Measurements from ENCODE around the gene STK11. TPM values are rescaled to one million over a fixed set of nuclear protein-coding genes. Genes with fewer than 3 reads are reported as not detected.

Gene STK11
- total and polyA plus RNA-seq, 2 experiments from 2014 or later, result 19.4 to 96.5 TPM

GRCh38 chr19:1238369-1239303 lies 33.1 kb downstream of the STK11 start:
- peaks cover 17% of the 10 kb centered on the region for H3K4me1 Mint-ChIP-seq
- peaks cover 8% of the 10 kb centered on the region for H3K27me3 Mint-ChIP-seq (ENCODE audit: insufficient read depth, low read depth, poor library complexity)
- H3K79me2 ChIP-seq (replicated peaks; ENCODE audit: insufficient read depth), result peaks cover 7% of the 10 kb centered on the region
- TF ChIP-seq NANOG (IDR thresholded peaks at IDR 0.05; ENCODE audit: borderline replicate concordance) (no peak), JUNB (IDR thresholded peaks at IDR 0.05; ENCODE audit: unreplicated experiment) (no peak), POLR2AphosphoS5 (IDR thresholded peaks at IDR 0.05; ENCODE audit: low read depth) (no peak), CREB1 (CRISPR knock-in tag; IDR thresholded peaks at IDR 0.05; ENCODE audit: low read depth) (no peak), CTCF (conservative IDR thresholded peaks at IDR 0.05; ENCODE audit: low read depth in 2 of 2) (no peak), REST (IDR thresholded peaks at IDR 0.05; ENCODE audit: unreplicated experiment) (no peak), ETS1 (IDR thresholded peaks at IDR 0.05) (no peak), EZH2phosphoT487 (IDR thresholded peaks at IDR 0.05; ENCODE audit: unreplicated experiment) (no peak), ZNF114 (CRISPR knock-in tag; IDR thresholded peaks at IDR 0.05) (no peak), ZNF462 (CRISPR knock-in tag; IDR thresholded peaks at IDR 0.05) (no peak), STAT1 (IDR thresholded peaks at IDR 0.05; ENCODE audit: unreplicated experiment) (no peak)
- H3F3A ChIP-seq (replicated peaks; ENCODE audit: low read depth), result peaks cover 31% of the 10 kb centered on the region
- no peaks in the 10 kb centered on the region for H3K36me3 Mint-ChIP-seq (ENCODE audit: low read depth)
- peak overlapping the region; percentile 57 for H3K4me3 ChIP-seq
- peak overlapping the region; percentile 78 for H3K4me2 ChIP-seq
- H3K9me3 Mint-ChIP-seq, result no peaks in the 10 kb centered on the region; the same call in 2 of the 3 replicates
- peak overlapping the region; percentile 79 for H3K4me3 Mint-ChIP-seq
- H3K9me2 ChIP-seq (ENCODE audit: insufficient read depth), result no peaks in the 10 kb centered on the region
- peaks cover 3% of the 10 kb centered on the region; the same call in 1 of the 2 replicates for H4K20me1 ChIP-seq (replicated peaks; ENCODE audit: insufficient read depth)
- H3K4me1 ChIP-seq (ENCODE audit: insufficient read depth), result peaks cover 12% of the 10 kb centered on the region; the same call in 1 of the 2 replicates
- H3K27me3 ChIP-seq (ENCODE audit: insufficient read depth), result no peaks in the 10 kb centered on the region
- ATAC-seq, result no peak; the same call in 2 of the 3 replicates
- H2AFZ ChIP-seq, result no peak overlapping the region
- H3K36me3 ChIP-seq (ENCODE audit: insufficient read depth), result no peaks in the 10 kb centered on the region
- no peak for DNase-seq (ENCODE audit: low spot score)
- H3K27ac ChIP-seq (ENCODE audit: low read depth), result 0 out of 2 replicates have a peak overlapping the region, but pooled peaks have one; percentile 32
- no peak overlapping the region for H3K27ac Mint-ChIP-seq

All from GM23338 (cell line).